Measurements from ENCODE around the gene MAP7. TPM values are rescaled to one million over a fixed set of nuclear protein-coding genes. Genes with fewer than 3 reads are reported as not detected.
"Not testable (repeated sequence)": the region's sequence is repeated elsewhere in the genome, so short reads cannot be mapped to it uniquely, and the experiment has no call there.

The MAP7 gene
- total RNA-seq, 4 donors from 2014 or later = 0.29 to 6.8 (median 1.1) TPM

DNA sequence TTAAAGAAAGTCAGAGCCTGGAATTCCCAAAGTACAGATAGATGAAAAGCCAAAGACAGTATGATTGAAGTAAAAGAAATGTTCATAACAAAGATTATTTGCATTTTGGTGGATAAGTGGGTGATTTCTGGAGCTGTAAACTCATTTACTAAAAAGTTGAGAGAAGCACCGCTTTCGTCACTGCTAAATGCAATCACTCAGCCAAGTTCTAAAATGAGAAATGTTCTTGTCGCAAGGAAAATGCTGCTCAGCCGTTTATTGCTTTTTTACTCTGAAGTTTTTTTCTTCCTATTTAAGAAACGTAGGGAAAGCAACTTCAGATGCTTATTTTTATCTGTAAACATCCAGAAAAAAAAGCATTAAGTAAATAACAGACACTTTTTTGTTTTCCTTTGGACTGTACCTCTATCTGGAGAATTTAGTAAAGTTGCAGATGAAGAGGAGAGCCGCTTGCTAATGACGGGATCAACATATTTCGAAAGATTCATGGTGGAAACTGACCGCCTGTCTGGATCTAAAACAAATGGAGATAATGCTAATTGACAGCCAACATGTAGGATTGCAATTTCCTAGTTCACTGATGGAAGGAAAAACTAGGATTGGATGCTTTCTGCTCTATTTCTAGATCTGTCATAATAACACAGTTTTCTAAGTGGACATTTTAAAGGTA is 166.8 kb downstream of the MAP7 start:
- no peaks in the 10 kb centered on the region for H3K27me3 ChIP-seq
- intact Hi-C loops (cut with DNase I; ENCODE audit: low total_unique reads) = no loop called here
- TF ChIP-seq POLR2A (IDR thresholded peaks at IDR 0.05) = no peak
- TF ChIP-seq, protein P1, sequence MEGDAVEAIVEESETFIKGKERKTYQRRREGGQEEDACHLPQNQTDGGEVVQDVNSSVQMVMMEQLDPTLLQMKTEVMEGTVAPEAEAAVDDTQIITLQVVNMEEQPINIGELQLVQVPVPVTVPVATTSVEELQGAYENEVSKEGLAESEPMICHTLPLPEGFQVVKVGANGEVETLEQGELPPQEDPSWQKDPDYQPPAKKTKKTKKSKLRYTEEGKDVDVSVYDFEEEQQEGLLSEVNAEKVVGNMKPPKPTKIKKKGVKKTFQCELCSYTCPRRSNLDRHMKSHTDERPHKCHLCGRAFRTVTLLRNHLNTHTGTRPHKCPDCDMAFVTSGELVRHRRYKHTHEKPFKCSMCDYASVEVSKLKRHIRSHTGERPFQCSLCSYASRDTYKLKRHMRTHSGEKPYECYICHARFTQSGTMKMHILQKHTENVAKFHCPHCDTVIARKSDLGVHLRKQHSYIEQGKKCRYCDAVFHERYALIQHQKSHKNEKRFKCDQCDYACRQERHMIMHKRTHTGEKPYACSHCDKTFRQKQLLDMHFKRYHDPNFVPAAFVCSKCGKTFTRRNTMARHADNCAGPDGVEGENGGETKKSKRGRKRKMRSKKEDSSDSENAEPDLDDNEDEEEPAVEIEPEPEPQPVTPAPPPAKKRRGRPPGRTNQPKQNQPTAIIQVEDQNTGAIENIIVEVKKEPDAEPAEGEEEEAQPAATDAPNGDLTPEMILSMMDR (IDR thresholded peaks at IDR 0.05) = no peak
- DNase-seq = no peak
- no peaks in the 10 kb centered on the region for H3K9me3 ChIP-seq
- no peaks in the 10 kb centered on the region for H3K36me3 ChIP-seq
- H3K4me3 ChIP-seq = no peak overlapping the region
- no peak overlapping the region for H3K27ac ChIP-seq
- no peaks in the 10 kb centered on the region for H3K4me1 ChIP-seq

DNA sequence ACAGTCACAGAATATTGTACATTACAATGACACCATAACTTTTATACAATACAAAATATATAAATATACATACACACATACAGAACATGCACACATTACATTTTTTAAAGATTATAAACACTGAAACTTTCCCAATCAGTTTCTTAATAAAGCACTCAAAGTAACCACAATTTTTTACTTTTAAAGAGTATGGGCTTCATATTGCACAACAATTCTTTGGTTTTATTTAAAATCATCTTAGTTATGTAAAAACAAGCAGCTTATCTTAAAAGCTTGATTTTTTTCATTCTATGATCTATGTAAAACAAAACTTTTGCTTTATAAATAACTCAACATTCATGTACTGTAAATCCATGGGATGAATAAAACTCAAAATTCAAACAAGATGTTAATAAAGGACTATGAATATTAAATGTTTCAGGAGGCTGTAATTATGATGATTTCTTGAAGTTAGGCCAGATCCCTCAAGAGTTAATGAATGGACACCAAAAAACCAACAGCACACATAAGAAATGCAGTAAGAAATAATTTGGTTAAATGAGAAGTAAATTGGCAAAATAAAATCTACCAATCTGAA is 167.5 kb downstream of the MAP7 start:
- intact Hi-C loops (cut with DNase I; ENCODE audit: low total_unique reads) = no loop called here

GRCh38 chr6:136378888-136379287 is 171.3 kb downstream of the MAP7 start:
- no peak overlapping the region for H3K27ac ChIP-seq
- no peak overlapping the region for H3K4me3 ChIP-seq
- H3K27me3 ChIP-seq = no peaks in the 10 kb centered on the region
- no peak for DNase-seq
- H3K4me1 ChIP-seq = no peaks in the 10 kb centered on the region
- intact Hi-C loops (cut with DNase I; ENCODE audit: low total_unique reads) = no loop called here
- TF ChIP-seq, protein P1 (IDR thresholded peaks at IDR 0.05) = no peak
- TF ChIP-seq POLR2A (IDR thresholded peaks at IDR 0.05) = no peak
- no peaks in the 10 kb centered on the region for H3K9me3 ChIP-seq
- no peaks in the 10 kb centered on the region for H3K36me3 ChIP-seq

More for the DNA sequence above, 167.5 kb downstream of the MAP7 start:
- TF ChIP-seq POLR2A (IDR thresholded peaks at IDR 0.05) = no peak
- TF ChIP-seq, protein P1 (IDR thresholded peaks at IDR 0.05) = no peak
- Histone ChIP-seq H3K36me3 (no peaks in the 10 kb centered on the region), H3K4me3 (no peak overlapping the region), H3K9me3 (no peaks in the 10 kb centered on the region), H3K4me1 (no peaks in the 10 kb centered on the region), H3K27me3 (no peaks in the 10 kb centered on the region), H3K27ac (no peak overlapping the region)
- no peak for DNase-seq

DNA sequence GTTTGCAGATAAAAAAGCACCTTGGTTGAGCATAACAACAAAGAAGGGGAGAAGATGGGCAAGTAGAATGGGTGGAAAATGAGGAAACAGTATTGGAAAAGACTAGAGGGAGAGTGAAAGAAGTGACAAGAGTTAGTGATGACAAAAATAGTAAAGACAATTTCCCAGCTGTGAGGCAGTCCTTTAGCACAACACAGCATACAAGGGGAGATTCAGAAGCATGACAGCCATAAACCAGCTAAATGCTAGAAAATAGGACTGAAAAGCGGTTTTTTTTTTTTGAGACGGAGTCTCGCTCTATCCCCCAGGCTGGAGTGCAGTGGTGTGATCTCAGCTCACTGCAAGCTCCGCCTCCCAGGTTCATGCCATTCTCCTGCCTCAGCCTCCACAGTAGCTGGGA is 174.4 kb downstream of the MAP7 start:
- intact Hi-C loops (cut with DNase I; ENCODE audit: low total_unique reads) = not testable (repeated sequence)

GRCh38 chr6:136371959-136372358 is 178.3 kb downstream of the MAP7 start:
- H3K27me3 ChIP-seq = no peaks in the 10 kb centered on the region
- no peaks in the 10 kb centered on the region for H3K36me3 ChIP-seq
- TF ChIP-seq, protein P1 (IDR thresholded peaks at IDR 0.05) = no peak
- no peak for TF ChIP-seq POLR2A (IDR thresholded peaks at IDR 0.05)
- no peak for DNase-seq
- H3K4me3 ChIP-seq = no peak overlapping the region
- H3K9me3 ChIP-seq = no peaks in the 10 kb centered on the region
- H3K4me1 ChIP-seq = no peaks in the 10 kb centered on the region
- no peak overlapping the region for H3K27ac ChIP-seq
- intact Hi-C loops (cut with DNase I; ENCODE audit: low total_unique reads) = no loop called here

More for the DNA sequence above, 174.4 kb downstream of the MAP7 start:
- not testable (repeated sequence) for H3K4me3 ChIP-seq, H3K36me3 ChIP-seq, H3K9me3 ChIP-seq, H3K27me3 ChIP-seq, H3K27ac ChIP-seq, H3K4me1 ChIP-seq, DNase-seq
